ENCODE results near the gene GALNS.

GALNS gene

DNA sequence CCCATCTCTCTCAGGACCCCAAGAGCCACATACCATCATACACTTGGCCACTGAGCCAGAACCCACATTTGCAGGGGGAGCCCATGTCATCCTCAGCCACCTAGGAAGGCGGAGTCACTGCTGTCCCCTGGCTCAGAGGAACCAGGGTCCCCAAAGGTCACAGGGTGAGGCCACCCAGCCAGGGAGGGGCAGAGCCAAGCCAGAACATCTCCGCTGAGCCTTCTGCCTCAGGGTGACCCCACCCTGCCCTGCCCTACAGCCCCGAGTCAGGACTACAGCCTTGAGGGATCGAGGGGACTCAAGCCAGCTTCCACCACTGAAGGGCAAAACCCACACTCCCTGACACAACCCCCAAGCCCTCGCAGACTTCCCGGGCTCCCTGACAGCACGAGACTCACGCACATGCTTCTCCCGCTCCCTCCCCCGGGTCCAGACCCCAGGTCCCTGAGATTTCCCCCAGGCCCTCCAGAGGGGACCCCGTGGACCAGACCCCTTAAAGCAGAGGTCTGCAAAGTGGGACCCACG lies 89.1 kb downstream of the GALNS start:
- TF ChIP-seq, protein P1, sequence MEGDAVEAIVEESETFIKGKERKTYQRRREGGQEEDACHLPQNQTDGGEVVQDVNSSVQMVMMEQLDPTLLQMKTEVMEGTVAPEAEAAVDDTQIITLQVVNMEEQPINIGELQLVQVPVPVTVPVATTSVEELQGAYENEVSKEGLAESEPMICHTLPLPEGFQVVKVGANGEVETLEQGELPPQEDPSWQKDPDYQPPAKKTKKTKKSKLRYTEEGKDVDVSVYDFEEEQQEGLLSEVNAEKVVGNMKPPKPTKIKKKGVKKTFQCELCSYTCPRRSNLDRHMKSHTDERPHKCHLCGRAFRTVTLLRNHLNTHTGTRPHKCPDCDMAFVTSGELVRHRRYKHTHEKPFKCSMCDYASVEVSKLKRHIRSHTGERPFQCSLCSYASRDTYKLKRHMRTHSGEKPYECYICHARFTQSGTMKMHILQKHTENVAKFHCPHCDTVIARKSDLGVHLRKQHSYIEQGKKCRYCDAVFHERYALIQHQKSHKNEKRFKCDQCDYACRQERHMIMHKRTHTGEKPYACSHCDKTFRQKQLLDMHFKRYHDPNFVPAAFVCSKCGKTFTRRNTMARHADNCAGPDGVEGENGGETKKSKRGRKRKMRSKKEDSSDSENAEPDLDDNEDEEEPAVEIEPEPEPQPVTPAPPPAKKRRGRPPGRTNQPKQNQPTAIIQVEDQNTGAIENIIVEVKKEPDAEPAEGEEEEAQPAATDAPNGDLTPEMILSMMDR (IDR thresholded peaks at IDR 0.05), result no peak
- Histone ChIP-seq H3K4me1 (peaks cover 13% of the 10 kb centered on the region), H3K4me2 (ENCODE audit: low read length) (no peak overlapping the region), H3K9me3 (ENCODE audit: control insufficient read depth, low read length) (no peaks in the 10 kb centered on the region), H2AFZ (no peak overlapping the region), H3K4me3 (ENCODE audit: low read depth, low read length) (no peak overlapping the region), H3K27me3 (ENCODE audit: control insufficient read depth, insufficient read depth, low read length) (no peaks in the 10 kb centered on the region), H3K36me3 (ENCODE audit: control insufficient read depth, insufficient read depth, low read length) (no peaks in the 10 kb centered on the region), H3K9ac (no peak overlapping the region), H3K79me2 (peaks cover 12% of the 10 kb centered on the region), H3K27ac (no peak overlapping the region)

DNA sequence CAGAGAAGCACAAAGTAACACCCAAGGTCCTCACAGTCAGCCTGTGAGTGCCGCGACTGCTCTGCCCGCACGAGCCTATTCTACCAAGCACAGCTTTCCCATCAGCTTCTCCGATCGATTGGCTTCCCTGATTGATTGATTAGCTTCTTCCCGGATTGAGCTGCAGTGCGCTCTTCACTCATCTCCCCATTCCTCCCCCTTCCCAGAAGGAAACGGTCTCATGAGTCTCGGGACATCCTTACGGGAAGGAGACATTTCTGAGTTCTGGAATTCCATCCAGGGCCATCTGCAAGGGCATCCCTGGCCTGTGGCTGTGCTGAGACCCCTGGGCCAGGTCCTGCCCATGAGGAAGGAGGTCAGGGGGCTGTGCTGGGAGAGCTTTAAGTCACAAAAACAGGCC lies 89.8 kb downstream of the GALNS start:
- Histone ChIP-seq H3K9ac (no peak overlapping the region), H2AFZ (no peak overlapping the region), H3K4me2 (ENCODE audit: low read length) (no peak overlapping the region), H3K79me2 (peaks cover 17% of the 10 kb centered on the region), H3K27me3 (ENCODE audit: control insufficient read depth, insufficient read depth, low read length) (no peaks in the 10 kb centered on the region), H3K4me3 (ENCODE audit: low read depth, low read length) (no peak overlapping the region), H3K9me3 (ENCODE audit: control insufficient read depth, low read length) (no peaks in the 10 kb centered on the region), H3K27ac (no peak overlapping the region), H3K36me3 (ENCODE audit: control insufficient read depth, insufficient read depth, low read length) (no peaks in the 10 kb centered on the region), H3K4me1 (peaks cover 16% of the 10 kb centered on the region)
- TF ChIP-seq, protein P1 (IDR thresholded peaks at IDR 0.05), result no peak

DNA sequence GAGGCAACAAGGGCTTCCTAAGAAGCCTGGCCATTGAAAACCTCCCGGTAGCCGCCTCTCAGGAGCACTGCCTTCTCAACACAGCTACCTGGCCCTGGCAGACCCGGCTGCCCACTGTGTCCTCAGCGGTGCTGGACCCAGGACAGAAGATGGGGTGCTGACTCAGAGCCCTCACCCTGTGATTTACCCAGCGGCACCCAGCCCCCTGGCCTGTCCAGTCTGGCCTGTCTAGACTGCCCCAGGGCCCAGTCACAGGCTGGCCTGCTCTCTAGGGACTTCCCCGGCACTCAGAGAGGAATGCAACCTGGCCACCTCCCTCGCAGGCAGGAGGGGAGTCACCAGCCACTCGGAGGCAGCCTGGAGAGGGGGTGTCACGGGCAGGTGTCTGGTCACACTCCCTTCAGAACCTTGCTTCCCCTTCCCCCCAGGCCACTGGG lies 91.8 kb downstream of the GALNS start:
- Histone ChIP-seq H3K9ac (no peak overlapping the region), H2AFZ (no peak overlapping the region), H3K4me2 (ENCODE audit: low read length) (no peak overlapping the region), H3K36me3 (ENCODE audit: control insufficient read depth, insufficient read depth, low read length) (no peaks in the 10 kb centered on the region), H3K4me3 (ENCODE audit: low read depth, low read length) (no peak overlapping the region), H3K27ac (no peak overlapping the region), H3K4me1 (peaks cover 2% of the 10 kb centered on the region), H3K9me3 (ENCODE audit: control insufficient read depth, low read length) (no peaks in the 10 kb centered on the region), H3K27me3 (ENCODE audit: control insufficient read depth, insufficient read depth, low read length) (no peaks in the 10 kb centered on the region), H3K79me2 (peaks cover 16% of the 10 kb centered on the region)
- TF ChIP-seq, protein P1 (IDR thresholded peaks at IDR 0.05), result no peak

DNA sequence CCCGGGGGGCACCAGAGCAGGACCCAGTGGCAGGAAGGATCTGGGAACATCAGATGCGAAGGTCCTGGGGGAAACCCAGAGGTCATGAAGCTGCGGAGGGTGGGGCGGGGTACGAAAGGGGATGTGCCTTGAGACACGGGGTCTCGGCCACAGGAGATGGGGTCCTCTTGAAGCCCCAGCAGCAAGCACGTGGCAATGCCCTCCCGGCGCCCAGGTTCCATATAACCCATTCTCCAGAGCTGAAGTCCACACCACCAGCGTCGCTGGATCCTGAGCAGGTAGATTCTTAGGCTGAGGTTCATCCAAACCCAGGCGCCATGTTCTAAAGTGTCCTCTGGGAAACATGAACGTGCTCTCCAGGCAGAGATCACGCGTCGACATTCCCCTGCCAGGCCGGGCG lies 92.7 kb downstream of the GALNS start:
- H3K27ac ChIP-seq, result no peak overlapping the region
- no peaks in the 10 kb centered on the region for H3K9me3 ChIP-seq (ENCODE audit: control insufficient read depth, low read length)
- H3K36me3 ChIP-seq (ENCODE audit: control insufficient read depth, insufficient read depth, low read length), result no peaks in the 10 kb centered on the region
- H3K4me1 ChIP-seq, result peaks cover 2% of the 10 kb centered on the region
- no peak overlapping the region for H3K4me2 ChIP-seq (ENCODE audit: low read length)
- no peak overlapping the region for H2AFZ ChIP-seq
- peaks cover 16% of the 10 kb centered on the region for H3K79me2 ChIP-seq
- TF ChIP-seq, protein P1 (IDR thresholded peaks at IDR 0.05), result no peak
- no peaks in the 10 kb centered on the region for H3K27me3 ChIP-seq (ENCODE audit: control insufficient read depth, insufficient read depth, low read length)
- H3K4me3 ChIP-seq (ENCODE audit: low read depth, low read length), result no peak overlapping the region
- no peak overlapping the region for H3K9ac ChIP-seq

All from parathyroid adenoma (tissue), 2 donors.